MM.1S (cell line): Measurements from ENCODE around the gene ZFAND2B.
A peak's percentile ranks its signal among the peaks of the same experiment; 100 is the strongest.
"Not testable (repeated sequence)": the region's sequence is repeated elsewhere in the genome, so short reads cannot be mapped to it uniquely, and the experiment has no call there.

Source experiments
- DNase-seq: peaks from one replicate; pipeline ENCODE4 v3.0.0-alpha.2; 2015
- H2AFZ ChIP-seq: fragments of 300-600 bp; sonication (generic); 2 replicates; pipeline ENCODE4 v1.6.0; 2016; ENCODE audit warnings: antibody characterized with exemption, low read length
- H3F3A ChIP-seq: fragments of 300-600 bp; sonication (generic); 2 replicates; pipeline ENCODE4 v1.6.1; 2016; ENCODE audit warnings: mild to moderate bottlenecking, antibody characterized with exemption, low read length, moderate library complexity, mixed read lengths; ENCODE audit not compliant: insufficient read depth
- H3K27ac ChIP-seq: fragments of 300-600 bp; sonication (generic); 2 replicates; pipeline ENCODE4 v1.5.1; 2016; ENCODE audit warnings: mild to moderate bottlenecking, low read length
- H3K27me3 ChIP-seq: fragments of 300-600 bp; sonication (generic); replicated peaks from 2 replicates; pipeline ENCODE4 v1.6.0; 2016; ENCODE audit warnings: low read length; ENCODE audit not compliant: insufficient read depth
- H3K36me3 ChIP-seq: fragments of 300-600 bp; sonication (generic); replicated peaks from 2 replicates; pipeline ENCODE4 v1.6.1; 2016; ENCODE audit warnings: mild to moderate bottlenecking, low read length, mixed read lengths; ENCODE audit not compliant: insufficient read depth
- H3K4me1 ChIP-seq: fragments of 300-600 bp; sonication (generic); 2 replicates; pipeline ENCODE4 v1.6.1; 2016; ENCODE audit warnings: low read length, mixed read lengths
- H3K4me2 ChIP-seq: fragments of 300-600 bp; sonication (generic); 2 replicates; pipeline ENCODE4 v1.6.0; 2016; ENCODE audit warnings: low read depth, low read length
- H3K4me3 ChIP-seq: fragments of 300-600 bp; sonication (generic); 2 replicates; pipeline ENCODE4 v1.5.1; 2016; ENCODE audit warnings: low read length, mixed read lengths
- H3K79me2 ChIP-seq: fragments of 300-600 bp; sonication (generic); 2 replicates; pipeline ENCODE4 v1.6.1; 2016; ENCODE audit warnings: mixed run types, low read length, mixed read lengths
- H3K9ac ChIP-seq: fragments of 300-600 bp; sonication (generic); 2 replicates; pipeline ENCODE4 v1.6.1; 2016; ENCODE audit warnings: low read length, mixed read lengths
- H3K9me2 ChIP-seq: fragments of 300-600 bp; sonication (generic); replicated peaks from 2 replicates; pipeline ENCODE4 v1.6.1; 2016; ENCODE audit warnings: mild to moderate bottlenecking, low read length, mixed read lengths; ENCODE audit not compliant: insufficient read depth
- H3K9me3 ChIP-seq: fragments of 300-600 bp; sonication (generic); replicated peaks from 2 replicates; pipeline ENCODE4 v1.6.1; 2016; ENCODE audit warnings: mild to moderate bottlenecking, low read length, mixed read lengths; ENCODE audit not compliant: insufficient read depth
- H4K20me1 ChIP-seq: fragments of 300-600 bp; sonication (generic); 2 replicates; pipeline ENCODE4 v1.6.1; 2016; ENCODE audit warnings: mild to moderate bottlenecking, low read length, moderate library complexity, mixed read lengths; ENCODE audit not compliant: insufficient read depth
- EZH2 ChIP-seq: fragments of 300-600 bp; sonication (generic); optimal IDR thresholded peaks from 2 replicates; pipeline ENCODE3; 2017; ENCODE audit warnings: low read depth, mild to moderate bottlenecking, antibody characterized with exemption, low read length, mixed read lengths
- EZH2phosphoT487 ChIP-seq: fragments of 300-600 bp; sonication (generic); IDR thresholded peaks from 2 replicates; pipeline ENCODE4 v1.6.1; 2018; ENCODE audit warnings: antibody characterized with exemption, low read length
- TF ChIP-seq, protein P1 (sequence below): fragments of 300-600 bp; sonication (generic); IDR thresholded peaks from 2 replicates; pipeline ENCODE4 v1.5.1; 2016; ENCODE audit warnings: antibody characterized with exemption, low read length, mixed read lengths

ZFAND2B gene

DNA sequence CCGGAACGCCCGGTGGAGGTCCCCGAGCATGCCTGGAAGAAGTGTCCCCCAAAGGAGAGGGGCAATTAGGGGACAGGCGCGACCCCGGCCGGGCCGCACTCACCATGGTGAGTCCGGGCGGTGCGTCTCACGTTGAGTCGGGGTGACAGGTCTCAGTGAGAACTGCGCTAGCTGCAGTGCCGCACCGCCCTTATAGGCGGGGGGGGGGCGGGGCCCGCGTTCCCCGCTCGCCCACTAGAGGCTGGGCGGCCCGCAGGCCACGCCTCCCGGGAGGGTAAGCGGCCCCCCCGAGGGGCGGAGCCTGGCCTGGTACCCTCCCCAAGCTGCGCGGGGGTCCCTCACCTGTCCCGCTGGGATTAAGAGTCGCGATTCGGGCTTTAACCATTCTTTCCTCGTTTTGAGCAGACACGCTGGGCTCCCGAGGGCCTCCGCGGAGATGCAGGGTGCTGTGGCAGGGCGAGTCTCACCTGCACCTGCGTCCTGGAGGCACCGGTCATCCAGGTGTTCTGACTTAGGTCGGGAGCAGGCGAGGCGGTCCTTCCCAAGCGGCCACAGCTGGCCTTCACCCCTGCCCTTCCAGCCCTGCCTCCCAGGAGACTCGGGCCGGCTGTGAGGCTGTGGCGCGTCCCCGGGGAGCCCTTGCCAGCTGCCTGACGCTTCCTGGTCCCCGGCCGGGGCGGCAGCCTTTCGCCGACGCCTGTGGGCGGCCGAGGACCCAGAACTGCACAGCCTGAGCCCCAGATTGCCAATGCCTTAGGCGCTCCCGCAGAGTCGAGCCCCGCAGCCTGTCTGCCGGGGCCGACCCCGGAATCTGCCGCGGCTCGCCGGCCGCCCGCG is 47.4 kb downstream of the ZFAND2B start, which contains the start of gene TUBA4A:
Gene TUBA4A, minus strand, starts transcription at position 166 of the 837 bp plus-strand sequence. Its CDS starts 60 bp downstream, at position 106.
- peak; percentile 92 for DNase-seq
- H3K4me1 ChIP-seq = peaks cover 31% of the 10 kb centered on the region
- no peaks in the 10 kb centered on the region for H3K9me2 ChIP-seq
- H3K27ac ChIP-seq = peak within 1 kb of the TSS; percentile 73
- H3K9ac ChIP-seq = peak within 1 kb of the TSS; percentile 88
- H3K79me2 ChIP-seq = peaks cover 48% of the 10 kb centered on the region
- H3K27me3 ChIP-seq = no peaks in the 10 kb centered on the region
- H3K9me3 ChIP-seq = no peaks in the 10 kb centered on the region
- H3K4me3 ChIP-seq = peak within 1 kb of the TSS; percentile 78
- TF ChIP-seq EZH2 (no peak), EZH2phosphoT487 (no peak)
- TF ChIP-seq, protein P1, sequence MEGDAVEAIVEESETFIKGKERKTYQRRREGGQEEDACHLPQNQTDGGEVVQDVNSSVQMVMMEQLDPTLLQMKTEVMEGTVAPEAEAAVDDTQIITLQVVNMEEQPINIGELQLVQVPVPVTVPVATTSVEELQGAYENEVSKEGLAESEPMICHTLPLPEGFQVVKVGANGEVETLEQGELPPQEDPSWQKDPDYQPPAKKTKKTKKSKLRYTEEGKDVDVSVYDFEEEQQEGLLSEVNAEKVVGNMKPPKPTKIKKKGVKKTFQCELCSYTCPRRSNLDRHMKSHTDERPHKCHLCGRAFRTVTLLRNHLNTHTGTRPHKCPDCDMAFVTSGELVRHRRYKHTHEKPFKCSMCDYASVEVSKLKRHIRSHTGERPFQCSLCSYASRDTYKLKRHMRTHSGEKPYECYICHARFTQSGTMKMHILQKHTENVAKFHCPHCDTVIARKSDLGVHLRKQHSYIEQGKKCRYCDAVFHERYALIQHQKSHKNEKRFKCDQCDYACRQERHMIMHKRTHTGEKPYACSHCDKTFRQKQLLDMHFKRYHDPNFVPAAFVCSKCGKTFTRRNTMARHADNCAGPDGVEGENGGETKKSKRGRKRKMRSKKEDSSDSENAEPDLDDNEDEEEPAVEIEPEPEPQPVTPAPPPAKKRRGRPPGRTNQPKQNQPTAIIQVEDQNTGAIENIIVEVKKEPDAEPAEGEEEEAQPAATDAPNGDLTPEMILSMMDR = no peak
- peak within 1 kb of the TSS; percentile 88 for H2AFZ ChIP-seq
- H3F3A ChIP-seq = peaks cover 30% of the 10 kb centered on the region
- H4K20me1 ChIP-seq = no peaks in the 10 kb centered on the region
- H3K4me2 ChIP-seq = peak within 1 kb of the TSS; percentile 99
- H3K36me3 ChIP-seq = 0 out of 2 replicates have a peak, but pooled peaks cover 6% of the 10 kb centered on the region

DNA sequence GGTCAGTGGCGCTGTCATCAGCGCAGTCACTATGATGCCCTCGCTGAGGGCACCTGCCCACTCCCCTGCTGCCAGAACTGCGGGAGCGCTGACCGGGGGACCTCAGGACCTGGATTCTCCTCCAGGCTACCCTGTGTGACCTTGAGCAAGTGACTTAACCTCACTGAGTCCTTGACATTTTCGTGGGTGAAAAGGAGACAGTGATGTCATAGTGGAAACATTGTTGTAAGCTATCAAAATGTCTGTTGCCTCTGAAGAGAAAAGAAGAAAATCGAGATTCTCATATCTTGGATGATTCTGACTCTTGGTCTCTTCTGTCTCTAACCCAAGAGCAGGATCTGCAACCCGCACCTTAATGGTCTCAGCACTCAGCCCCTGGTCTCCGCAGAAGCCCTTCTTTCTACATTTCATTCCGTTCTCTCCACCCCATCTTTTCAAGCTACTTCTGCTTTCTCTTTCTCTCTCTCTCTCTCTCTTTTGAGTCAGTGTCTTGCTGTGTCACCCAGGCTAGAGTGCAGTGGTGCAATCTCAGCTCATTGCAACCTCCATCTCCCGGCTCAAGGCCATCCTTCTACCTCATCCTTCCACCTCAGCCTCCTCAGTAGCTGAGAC is 48.1 kb downstream of the ZFAND2B start:
- Histone ChIP-seq H2AFZ (peak overlapping the region; percentile 88), H3K27me3 (no peaks in the 10 kb centered on the region), H4K20me1 (no peaks in the 10 kb centered on the region), H3K4me3 (peak overlapping the region; percentile 78), H3K4me1 (peaks cover 23% of the 10 kb centered on the region), H3K79me2 (peaks cover 41% of the 10 kb centered on the region), H3K9me3 (no peaks in the 10 kb centered on the region), H3K9ac (peak overlapping the region; percentile 88), H3K4me2 (peak overlapping the region; percentile 99), H3K36me3 (0 out of 2 replicates have a peak, but pooled peaks cover 6% of the 10 kb centered on the region), H3K27ac (peak overlapping the region; percentile 73; the same call in 1 of the 2 replicates), H3F3A (peaks cover 23% of the 10 kb centered on the region), H3K9me2 (no peaks in the 10 kb centered on the region)
- peak; percentile 35 for DNase-seq
- TF ChIP-seq EZH2 (no peak), EZH2phosphoT487 (no peak)
- TF ChIP-seq, protein P1 = no peak

DNA sequence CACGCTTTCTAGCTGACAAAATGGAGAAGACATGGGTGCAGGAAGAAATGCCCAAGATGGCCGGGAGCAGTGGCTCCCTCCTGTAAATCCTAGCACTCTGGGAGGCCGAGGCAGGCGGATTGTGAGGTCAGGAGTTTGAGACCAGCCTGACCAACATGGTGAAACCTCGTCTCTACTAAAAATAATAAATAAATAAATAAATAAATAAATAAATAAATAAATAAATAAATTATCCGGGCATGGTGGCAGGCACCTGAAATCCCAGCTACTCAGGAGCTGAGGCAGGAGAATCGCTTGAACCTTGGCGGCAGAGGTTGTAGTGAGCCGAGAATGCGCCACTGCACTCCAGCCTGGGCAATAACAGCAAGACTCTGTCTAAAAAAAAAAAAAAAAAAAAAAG is 52.4 kb downstream of the ZFAND2B start:
- DNase-seq, H3F3A ChIP-seq, H3K4me3 ChIP-seq, H3K79me2 ChIP-seq, H3K27me3 ChIP-seq, H3K9me2 ChIP-seq, H3K36me3 ChIP-seq, H3K4me1 ChIP-seq, H4K20me1 ChIP-seq, H3K9ac ChIP-seq, H2AFZ ChIP-seq, H3K9me3 ChIP-seq, H3K27ac ChIP-seq, H3K4me2 ChIP-seq: not testable (repeated sequence)
